HL-60 (cell line): Measurements from ENCODE around the gene GPC5.

Experiments
- POLR2AphosphoS5 ChIP-seq: IDR thresholded peaks from 2 replicates; pipeline ENCODE4 v1.6.1; 2012; ENCODE audit warnings: low read depth
- SPI1 ChIP-seq: IDR thresholded peaks from 2 replicates; pipeline ENCODE4 v1.6.1; 2012; ENCODE audit warnings: low read depth, mild to moderate bottlenecking, borderline replicate concordance
- TF ChIP-seq, protein P1 (sequence below): IDR thresholded peaks from one replicate; pipeline ENCODE4 v1.5.1; 2011; ENCODE audit warnings: low read length, control low read depth, inconsistent platforms; ENCODE audit not compliant: insufficient read depth

- TF ChIP-seq, protein P1, sequence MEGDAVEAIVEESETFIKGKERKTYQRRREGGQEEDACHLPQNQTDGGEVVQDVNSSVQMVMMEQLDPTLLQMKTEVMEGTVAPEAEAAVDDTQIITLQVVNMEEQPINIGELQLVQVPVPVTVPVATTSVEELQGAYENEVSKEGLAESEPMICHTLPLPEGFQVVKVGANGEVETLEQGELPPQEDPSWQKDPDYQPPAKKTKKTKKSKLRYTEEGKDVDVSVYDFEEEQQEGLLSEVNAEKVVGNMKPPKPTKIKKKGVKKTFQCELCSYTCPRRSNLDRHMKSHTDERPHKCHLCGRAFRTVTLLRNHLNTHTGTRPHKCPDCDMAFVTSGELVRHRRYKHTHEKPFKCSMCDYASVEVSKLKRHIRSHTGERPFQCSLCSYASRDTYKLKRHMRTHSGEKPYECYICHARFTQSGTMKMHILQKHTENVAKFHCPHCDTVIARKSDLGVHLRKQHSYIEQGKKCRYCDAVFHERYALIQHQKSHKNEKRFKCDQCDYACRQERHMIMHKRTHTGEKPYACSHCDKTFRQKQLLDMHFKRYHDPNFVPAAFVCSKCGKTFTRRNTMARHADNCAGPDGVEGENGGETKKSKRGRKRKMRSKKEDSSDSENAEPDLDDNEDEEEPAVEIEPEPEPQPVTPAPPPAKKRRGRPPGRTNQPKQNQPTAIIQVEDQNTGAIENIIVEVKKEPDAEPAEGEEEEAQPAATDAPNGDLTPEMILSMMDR: no peak
- TF ChIP-seq POLR2AphosphoS5: no peak
- no peak for TF ChIP-seq SPI1
These were observed 1271.7 kb downstream of the GPC5 start for GRCh38 chr13:92670096-92670495.
